Colonic mucosa (tissue), 4 donors: ENCODE data around the gene SLC47A1. TPM values are rescaled to one million over a fixed set of nuclear protein-coding genes. Genes with fewer than 3 reads are reported as not detected.

Source experiments
- DNase-seq: peaks from one replicate; pipeline ENCODE4 v3.0.0-alpha.2; 2020
- H3K27ac ChIP-seq: fragments of 200-600 bp; one replicate; pipeline ENCODE4 v1.8.0; 2021
- H3K27me3 ChIP-seq: fragments of 200-600 bp; one replicate; pipeline ENCODE4 v1.8.0; 2021
- H3K36me3 ChIP-seq: fragments of 200-600 bp; one replicate; pipeline ENCODE4 v1.8.0; 2021
- H3K4me1 ChIP-seq: fragments of 200-600 bp; one replicate; pipeline ENCODE4 v1.8.0; 2021; ENCODE audit warnings: mild to moderate bottlenecking
- H3K4me3 ChIP-seq: fragments of 200-600 bp; one replicate; pipeline ENCODE4 v1.8.0; 2021
- H3K9ac ChIP-seq, 2 donors: one replicate each; pipeline ENCODE4 v1.7.0; 2013; ENCODE audit warnings: control low read depth in 2 of 2, low read depth in 2 of 2, low read length in 2 of 2
- H3K9me3 ChIP-seq: fragments of 200-600 bp; one replicate; pipeline ENCODE4 v1.8.0; 2021
- intact Hi-C: fragments of 100-400 bp; cut with DNase I; formaldehyde crosslinking; loops from one replicate; pipeline ENCODE4 v1.14.1; 2022
- total RNA-seq, 2 donors: library from RNA; stranded (reverse); fragmentation: NEBNext Ultra II Directional in 1 of 2; extraction: Animal tissue kit (Norgen Biotek cat#: 25700) in 1 of 2; gene quantifications; one replicate each; pipeline ENCODE4 v1.2.1, GENCODE V29; 2021
- TF ChIP-seq, protein P1 (sequence below): fragments of 200-600 bp; IDR thresholded peaks from one replicate; pipeline ENCODE4 v1.8.0; 2022; ENCODE audit warnings: antibody characterized with exemption, mild to moderate bottlenecking
- donor health status: healthy.
- donor health status: DM: no; HTN: no; CAD: no.
- donor health status: DM: no; HTN: no; CAD: no.

SLC47A1 gene, protein sequence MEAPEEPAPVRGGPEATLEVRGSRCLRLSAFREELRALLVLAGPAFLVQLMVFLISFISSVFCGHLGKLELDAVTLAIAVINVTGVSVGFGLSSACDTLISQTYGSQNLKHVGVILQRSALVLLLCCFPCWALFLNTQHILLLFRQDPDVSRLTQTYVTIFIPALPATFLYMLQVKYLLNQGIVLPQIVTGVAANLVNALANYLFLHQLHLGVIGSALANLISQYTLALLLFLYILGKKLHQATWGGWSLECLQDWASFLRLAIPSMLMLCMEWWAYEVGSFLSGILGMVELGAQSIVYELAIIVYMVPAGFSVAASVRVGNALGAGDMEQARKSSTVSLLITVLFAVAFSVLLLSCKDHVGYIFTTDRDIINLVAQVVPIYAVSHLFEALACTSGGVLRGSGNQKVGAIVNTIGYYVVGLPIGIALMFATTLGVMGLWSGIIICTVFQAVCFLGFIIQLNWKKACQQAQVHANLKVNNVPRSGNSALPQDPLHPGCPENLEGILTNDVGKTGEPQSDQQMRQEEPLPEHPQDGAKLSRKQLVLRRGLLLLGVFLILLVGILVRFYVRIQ
- 1 to 10 TPM in 1 of 2 donors, under 1 TPM in 1; 0.37 to 1.0 TPM for total RNA-seq

DNA sequence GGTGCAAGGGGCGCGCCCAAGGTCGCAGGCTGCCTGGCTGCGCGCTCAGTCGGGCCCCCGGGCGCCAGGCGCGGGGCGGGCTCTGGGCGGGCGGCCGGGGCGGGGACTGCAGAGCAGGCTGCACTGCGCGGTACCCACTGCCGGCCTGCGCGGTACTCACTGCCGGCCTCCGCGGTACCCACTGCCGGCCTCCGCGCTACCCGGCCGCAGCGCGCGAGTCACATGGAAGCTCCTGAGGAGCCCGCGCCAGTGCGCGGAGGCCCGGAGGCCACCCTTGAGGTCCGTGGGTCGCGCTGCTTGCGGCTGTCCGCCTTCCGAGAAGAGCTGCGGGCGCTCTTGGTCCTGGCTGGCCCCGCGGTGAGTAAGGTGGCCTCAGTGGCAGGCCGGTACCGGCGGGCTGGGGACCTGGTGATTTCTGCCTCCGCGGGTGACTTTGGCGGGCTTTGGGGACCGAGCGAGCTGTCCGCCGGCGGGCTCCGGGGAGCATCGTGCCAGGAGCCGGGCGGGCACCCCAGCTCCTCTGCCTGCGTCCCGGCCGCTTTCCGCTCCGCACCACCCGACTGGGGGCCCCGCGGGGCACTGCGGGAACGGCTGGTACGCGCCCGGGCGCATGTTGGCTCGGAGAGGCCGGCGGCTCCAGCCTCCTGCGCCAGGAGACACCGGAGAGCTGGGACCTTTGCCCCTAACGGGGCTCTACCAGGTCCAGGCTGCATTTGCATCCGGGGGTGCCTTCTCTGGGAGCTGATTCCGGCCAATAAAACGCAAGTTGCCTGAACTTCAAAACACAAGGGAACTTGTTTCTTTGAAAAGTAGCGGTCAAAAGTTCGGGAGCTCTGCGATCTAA is at the start of gene SLC47A1:
SLC47A1 (plus strand) TSS at position 137 of the 844 bp plus-strand sequence; CDS start at position 223, 86 bp downstream.
- TF ChIP-seq, protein P1, sequence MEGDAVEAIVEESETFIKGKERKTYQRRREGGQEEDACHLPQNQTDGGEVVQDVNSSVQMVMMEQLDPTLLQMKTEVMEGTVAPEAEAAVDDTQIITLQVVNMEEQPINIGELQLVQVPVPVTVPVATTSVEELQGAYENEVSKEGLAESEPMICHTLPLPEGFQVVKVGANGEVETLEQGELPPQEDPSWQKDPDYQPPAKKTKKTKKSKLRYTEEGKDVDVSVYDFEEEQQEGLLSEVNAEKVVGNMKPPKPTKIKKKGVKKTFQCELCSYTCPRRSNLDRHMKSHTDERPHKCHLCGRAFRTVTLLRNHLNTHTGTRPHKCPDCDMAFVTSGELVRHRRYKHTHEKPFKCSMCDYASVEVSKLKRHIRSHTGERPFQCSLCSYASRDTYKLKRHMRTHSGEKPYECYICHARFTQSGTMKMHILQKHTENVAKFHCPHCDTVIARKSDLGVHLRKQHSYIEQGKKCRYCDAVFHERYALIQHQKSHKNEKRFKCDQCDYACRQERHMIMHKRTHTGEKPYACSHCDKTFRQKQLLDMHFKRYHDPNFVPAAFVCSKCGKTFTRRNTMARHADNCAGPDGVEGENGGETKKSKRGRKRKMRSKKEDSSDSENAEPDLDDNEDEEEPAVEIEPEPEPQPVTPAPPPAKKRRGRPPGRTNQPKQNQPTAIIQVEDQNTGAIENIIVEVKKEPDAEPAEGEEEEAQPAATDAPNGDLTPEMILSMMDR: no peak
- Histone ChIP-seq H3K4me1 (no peaks in the 10 kb centered on the region), H3K9me3 (no peaks in the 10 kb centered on the region), H3K4me3 (peak within 1 kb of the TSS; percentile 45), H3K36me3 (no peaks in the 10 kb centered on the region), H3K9ac (peak within 1 kb of the TSS in 1 of 2 donors; percentile 27), H3K27ac (no peak within 1 kb of the TSS), H3K27me3 (peaks cover 31% of the 10 kb centered on the region)
- DNase-seq: no peak
- intact Hi-C loops: no loop called here

DNA sequence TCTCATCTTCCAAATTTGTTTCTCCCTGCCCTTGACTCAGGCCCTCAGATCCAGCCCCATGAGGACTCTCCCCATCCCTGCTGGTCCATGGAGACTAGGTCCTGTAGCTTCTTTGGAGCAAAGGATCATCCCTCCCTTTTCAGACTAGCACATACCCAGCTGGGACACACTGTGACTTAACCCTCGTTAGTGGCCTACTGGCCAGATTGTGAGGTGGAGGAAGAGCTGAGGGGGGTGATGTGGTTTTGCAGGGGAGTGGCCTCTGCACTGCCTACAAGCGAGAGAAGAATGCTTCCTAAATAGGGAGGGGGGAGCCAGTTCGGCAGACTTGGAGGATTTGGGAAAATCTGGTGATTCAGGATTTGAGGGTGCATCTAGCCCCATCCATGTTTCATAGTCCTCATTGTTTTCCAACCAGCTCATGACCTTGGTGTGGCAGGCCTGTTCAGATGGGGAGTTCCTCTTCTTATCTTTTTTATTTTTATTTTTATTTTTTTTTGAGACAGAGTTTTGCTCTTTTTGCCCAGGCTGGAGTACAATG is 47.8 kb upstream of the SLC47A1 start:
- Histone ChIP-seq H3K27me3 (no peaks in the 10 kb centered on the region), H3K9ac (no peak overlapping the region), H3K27ac (no peak overlapping the region), H3K4me1 (no peaks in the 10 kb centered on the region), H3K4me3 (no peak overlapping the region), H3K36me3 (no peaks in the 10 kb centered on the region), H3K9me3 (no peaks in the 10 kb centered on the region)
- intact Hi-C loops: no loop called here
- no peak for DNase-seq
- TF ChIP-seq, protein P1: no peak

DNA sequence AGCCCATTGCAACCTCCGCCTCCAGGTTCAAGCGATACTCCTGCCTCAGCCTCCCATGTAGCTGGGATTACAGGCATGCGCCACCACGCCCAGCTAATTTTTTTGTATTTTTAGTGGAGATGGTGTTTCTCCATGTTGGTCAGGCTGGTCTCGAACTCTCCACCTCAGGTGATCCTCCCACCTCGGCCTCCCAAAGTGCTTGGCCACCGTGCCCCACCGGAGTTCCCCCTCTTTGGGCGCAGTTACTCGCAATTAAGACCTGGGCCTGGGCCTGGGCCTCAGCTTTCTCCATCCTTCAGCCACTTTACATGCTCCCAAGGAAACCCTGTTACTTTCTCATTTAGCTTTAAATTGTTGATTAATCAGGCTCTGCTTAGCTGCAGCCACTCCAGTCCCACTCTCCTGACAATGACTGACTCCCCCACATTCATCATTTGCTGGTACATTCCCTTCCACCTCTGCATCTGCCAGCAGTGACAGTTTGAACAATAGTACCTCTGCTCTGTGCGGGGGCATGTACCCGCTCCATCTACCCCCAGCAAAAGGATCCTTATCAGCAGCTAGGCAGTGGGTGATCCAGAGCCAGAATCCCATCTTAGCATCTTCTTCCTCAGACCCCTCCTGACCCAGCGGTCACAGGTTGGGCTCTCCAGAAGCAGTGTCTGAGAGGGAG is 47.2 kb upstream of the SLC47A1 start:
- Histone ChIP-seq H3K4me1 (no peaks in the 10 kb centered on the region), H3K36me3 (no peaks in the 10 kb centered on the region), H3K9me3 (no peaks in the 10 kb centered on the region), H3K27ac (no peak overlapping the region), H3K27me3 (no peaks in the 10 kb centered on the region), H3K4me3 (no peak overlapping the region), H3K9ac (no peak overlapping the region)
- intact Hi-C loops: no loop called here
- TF ChIP-seq, protein P1: no peak
- DNase-seq: no peak

DNA sequence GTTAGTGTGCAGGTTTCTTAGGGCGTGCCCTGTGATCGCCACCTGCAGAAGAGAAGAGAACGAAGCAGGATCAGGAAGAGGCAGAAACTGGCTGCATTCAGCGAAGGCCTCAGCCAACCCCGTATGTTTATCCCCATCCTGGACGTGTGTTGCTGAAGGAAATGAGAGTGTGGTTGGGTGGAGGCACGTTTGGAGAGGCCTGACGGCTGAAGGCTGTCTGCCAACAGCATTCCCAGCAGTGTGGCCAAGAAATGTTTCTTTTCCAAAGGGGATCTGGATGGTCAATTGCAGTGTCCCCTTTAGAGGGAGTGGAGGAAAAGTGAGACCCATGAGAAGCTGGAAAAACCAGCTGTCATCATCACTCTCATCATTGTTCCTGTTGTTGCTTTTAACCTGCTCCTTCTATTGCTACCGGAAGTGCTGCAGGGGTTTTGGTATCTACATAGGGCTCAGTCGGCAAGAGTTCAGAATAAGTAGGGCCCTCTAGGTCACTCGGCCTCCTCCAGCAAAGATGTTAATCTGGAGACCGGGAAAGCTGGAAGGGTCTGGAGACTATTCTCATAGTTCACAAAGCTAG is 46.5 kb upstream of the SLC47A1 start:
- no peak overlapping the region for H3K9ac ChIP-seq
- TF ChIP-seq, protein P1: no peak
- H3K36me3 ChIP-seq: no peaks in the 10 kb centered on the region
- no peak overlapping the region for H3K27ac ChIP-seq
- no peak for DNase-seq
- no peaks in the 10 kb centered on the region for H3K27me3 ChIP-seq
- no peaks in the 10 kb centered on the region for H3K4me1 ChIP-seq
- intact Hi-C loops: no loop called here
- no peak overlapping the region for H3K4me3 ChIP-seq
- H3K9me3 ChIP-seq: no peaks in the 10 kb centered on the region
